Measurements from ENCODE around the gene PITPNM3.
"Not testable (repeated sequence)": the region's sequence is repeated elsewhere in the genome, so short reads cannot be mapped to it uniquely, and the experiment has no call there.

The PITPNM3 gene

DNA sequence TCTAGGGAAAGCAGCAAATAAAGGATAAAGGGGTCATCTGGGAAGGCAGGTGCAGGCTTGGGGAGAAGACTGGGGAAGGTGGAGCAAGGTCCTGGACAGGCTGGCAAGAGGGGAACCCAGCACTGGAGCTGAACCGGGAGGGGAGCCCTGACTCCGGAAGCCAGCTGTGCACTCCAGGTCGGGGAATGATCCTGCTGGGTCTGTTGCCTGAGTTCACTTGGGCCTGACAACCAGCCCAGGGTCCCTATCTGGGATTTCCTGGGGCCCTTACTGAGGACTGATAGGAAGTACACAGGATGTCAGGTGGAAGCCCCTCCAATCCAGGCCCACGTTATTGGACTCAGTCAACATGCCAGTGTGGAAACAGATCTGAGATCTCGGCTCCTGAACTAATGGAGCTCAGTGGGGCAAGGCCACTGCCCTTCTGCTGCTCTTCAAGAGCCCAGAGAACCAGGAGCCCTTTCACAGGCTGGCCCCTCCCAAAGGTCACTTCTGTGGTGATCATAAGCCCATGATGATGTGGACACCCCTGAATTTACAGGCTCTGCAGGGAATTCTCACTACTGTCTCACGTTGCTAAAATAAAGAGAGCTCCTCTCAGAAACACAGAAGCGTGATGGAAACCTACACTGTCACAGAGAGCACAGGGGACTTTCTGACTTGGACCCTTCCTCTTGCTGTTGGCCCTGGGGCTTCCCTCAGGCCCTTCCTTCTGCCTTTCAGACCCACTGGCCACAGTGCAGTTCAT, 19.9 kb upstream of the PITPNM3 start:
- DNase-seq = no peak
- in situ Hi-C loops (cut with MboI; ENCODE audit: low pct_unique_long_range_greater_than_20kb, low sequenced_read_pairs) = no loop called here

DNA sequence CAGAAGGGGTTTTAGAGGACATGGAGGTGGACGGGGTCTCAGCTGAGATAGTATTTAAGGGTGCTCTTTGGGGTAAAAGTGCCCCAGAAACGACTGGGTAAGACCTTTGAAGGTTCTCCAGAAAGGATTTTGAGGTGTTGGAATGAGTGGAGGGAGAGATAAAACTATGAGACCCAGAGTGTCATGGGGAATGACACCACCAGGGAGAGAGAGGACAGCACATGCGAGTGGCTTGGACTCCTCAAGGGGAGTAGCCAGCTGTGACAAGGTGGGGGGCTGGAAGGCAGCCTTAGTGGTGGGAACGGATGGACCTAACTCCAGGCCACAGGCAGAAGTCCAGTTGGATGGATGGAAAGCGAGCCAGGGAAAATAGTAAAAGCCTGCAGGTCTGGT, 19.2 kb upstream of the PITPNM3 start:
- no peak for DNase-seq
- in situ Hi-C loops (cut with MboI; ENCODE audit: low pct_unique_long_range_greater_than_20kb, low sequenced_read_pairs) = no loop called here

DNA sequence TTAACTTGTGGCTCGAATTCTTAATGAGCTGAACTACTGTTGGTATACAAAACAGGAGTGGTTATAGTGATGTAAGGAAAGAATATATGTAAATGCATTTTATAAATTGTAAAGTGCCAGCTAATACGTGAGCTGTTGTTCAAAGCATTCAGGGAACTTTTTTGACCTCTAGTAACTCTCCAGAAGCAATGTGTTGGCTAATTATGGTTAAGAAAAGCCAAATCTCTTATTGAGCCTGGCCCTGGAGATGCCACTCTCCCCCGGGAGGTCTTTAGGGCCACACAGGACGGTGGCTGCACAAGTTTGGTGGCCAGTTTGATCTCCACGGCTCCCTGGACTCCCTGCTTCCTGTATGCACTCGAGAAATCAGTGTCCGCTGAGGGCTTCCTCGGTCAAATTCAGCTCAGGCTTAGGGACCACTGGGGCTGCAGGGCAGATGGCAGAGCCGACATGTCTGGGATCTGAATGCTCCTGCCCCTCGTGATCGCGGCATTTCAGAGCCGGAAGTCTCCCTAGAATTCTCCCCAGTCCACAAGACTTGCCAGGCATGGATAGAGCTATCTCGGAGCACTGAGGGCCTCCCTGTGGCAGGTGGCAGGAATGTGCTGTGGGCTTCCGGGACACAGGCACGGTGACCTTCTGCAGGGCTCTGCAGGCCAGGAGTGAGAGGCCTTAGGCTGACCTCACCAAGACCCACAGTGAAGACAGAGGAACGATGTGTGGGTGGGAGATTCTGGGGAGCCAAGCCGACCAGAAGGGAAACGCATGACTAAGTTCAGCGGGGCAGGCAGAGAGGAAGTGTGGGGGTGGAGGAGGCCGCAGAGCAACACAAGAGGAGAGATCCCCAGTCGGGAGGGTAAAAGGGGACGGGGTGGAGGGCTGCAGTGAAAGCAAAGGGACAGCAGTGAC, 18.6 kb upstream of the PITPNM3 start:
- peak; percentile 72 for DNase-seq
- in situ Hi-C loops (cut with MboI; ENCODE audit: low pct_unique_long_range_greater_than_20kb, low sequenced_read_pairs) = no loop called here

DNA sequence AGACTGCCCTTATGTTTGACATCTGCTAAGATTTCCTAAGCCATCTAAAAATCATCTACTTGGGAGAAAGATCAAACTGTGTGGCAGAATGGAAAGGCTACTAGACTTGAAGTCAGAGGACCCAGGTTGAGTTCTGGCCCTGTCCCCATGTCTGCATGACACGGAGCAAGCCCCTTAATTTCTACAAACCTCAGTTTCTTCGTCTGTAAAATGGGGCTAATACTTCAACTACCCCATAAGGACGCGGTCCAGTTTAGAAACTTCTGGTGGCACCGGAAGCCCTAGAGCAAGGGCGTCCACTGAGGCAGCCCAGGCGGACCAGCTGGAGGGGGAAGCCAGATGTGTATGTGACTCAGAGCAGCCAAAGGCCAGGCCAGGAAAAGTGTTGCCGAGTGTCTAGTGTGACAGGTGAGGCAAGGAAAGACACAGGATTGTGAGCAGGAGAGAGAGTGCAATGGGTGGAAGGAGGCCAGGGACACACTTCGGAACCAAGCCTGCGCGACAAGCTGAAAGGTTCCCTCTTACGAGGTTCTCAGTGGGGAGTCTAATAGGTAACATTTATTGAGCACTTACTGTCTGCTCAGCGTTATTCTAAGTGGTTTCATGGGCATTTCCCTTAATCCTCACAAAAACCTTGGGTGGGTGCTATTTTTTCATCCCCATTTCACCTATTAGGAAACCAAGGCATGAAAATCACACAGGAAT, 17.8 kb upstream of the PITPNM3 start:
- in situ Hi-C loops (cut with MboI; ENCODE audit: low pct_unique_long_range_greater_than_20kb, low sequenced_read_pairs) = no loop called here
- DNase-seq = no peak

DNA sequence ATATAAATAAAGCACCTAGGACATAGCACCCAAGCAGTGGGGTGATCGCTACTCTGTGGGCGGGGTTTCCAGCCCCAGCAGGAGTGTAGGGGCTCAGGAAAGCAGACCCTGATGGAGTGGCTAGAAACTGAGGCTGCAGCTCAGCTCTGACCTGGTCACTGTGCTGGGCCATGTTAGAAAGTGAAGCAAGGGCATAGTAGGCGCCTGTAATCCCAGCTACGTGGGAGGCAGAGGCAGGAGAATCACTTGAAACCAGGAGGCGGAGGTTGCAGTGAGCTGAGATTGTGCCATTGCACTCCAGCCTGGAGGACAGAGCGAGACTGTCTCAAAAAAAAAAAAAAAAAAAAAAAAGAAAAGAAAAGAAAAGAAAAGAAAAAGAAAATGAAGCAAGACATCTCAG, 17.1 kb upstream of the PITPNM3 start:
- DNase-seq; in situ Hi-C loops (cut with MboI; ENCODE audit: low pct_unique_long_range_greater_than_20kb, low sequenced_read_pairs): not testable (repeated sequence)

DNA sequence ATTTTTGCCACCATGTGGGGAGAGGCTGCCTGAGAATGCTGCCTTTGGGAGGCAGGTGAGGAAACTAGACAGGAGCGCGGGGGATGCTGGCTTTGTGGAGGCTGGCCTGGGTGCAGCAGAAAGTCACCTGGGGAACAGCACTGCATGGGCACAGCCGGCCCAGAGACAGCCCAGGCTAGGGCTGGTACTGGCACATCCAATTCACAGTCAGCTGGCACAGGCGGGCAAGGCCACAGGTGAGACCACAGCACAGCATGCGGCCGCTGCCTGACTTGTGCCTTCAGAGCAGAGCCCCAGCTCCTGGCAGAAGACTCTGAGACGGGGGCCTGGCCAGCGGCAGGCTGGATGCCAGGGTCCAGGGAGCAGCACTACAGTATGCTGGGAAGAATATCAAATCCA, 16.6 kb upstream of the PITPNM3 start:
- no peak for DNase-seq
- in situ Hi-C loops (cut with MboI; ENCODE audit: low pct_unique_long_range_greater_than_20kb, low sequenced_read_pairs) = no loop called here

DNA sequence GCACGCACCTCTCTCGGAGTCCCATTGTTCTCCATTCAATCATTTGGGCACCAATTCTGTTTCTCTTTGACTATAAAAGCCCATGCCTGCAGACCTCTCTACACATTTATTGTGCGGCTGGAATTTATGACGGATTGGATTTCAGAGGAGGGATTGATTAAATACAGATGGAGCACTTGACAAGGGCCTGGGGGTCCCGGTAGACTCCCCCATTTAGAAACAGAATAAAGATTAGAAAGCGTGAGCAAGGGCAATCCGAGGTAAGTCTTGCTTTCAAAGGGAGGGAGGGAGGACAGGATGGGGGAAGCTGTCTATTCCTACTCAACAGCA, 15.1 kb upstream of the PITPNM3 start:
- in situ Hi-C loops (cut with MboI; ENCODE audit: low pct_unique_long_range_greater_than_20kb, low sequenced_read_pairs) = no loop called here

DNA sequence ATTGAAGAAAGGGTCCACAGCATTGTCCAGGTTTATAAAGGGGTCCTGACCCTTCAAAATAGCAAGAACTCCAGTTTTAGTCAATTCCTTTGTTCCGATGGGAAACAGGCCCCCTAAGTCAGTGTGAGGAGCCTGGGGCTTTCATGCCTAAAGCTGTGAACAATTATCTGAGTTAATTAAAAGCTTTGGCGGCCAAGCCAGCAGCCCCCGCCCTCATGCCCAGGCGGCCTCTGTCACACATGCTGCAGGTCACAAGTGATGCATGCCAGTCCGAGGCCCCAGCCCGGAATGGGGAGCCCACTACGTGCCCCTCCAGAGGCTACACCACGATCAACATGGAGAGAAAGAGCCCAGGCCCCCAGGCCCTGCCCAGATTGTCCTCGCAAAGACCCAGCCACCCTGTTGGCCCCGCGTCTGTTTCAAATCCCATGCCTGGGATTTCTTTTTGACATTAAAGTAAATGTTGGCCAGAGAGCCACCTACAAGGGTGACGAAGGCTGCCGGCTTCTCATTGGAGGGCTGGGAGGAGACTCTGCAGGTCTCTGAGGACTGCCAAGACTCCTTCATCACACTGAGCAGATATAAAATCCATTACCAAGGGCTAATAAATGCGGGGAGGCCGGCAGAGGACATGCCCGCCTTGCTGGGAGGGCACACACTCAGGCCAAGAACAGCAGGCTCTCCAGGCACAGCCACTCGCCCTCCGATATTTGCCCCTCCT, 14.5 kb upstream of the PITPNM3 start:
- no peak for DNase-seq
- in situ Hi-C loops (cut with MboI; ENCODE audit: low pct_unique_long_range_greater_than_20kb, low sequenced_read_pairs) = no loop called here

More for the DNA sequence above, 15.1 kb upstream of the PITPNM3 start:
- DNase-seq = no peak

DNA sequence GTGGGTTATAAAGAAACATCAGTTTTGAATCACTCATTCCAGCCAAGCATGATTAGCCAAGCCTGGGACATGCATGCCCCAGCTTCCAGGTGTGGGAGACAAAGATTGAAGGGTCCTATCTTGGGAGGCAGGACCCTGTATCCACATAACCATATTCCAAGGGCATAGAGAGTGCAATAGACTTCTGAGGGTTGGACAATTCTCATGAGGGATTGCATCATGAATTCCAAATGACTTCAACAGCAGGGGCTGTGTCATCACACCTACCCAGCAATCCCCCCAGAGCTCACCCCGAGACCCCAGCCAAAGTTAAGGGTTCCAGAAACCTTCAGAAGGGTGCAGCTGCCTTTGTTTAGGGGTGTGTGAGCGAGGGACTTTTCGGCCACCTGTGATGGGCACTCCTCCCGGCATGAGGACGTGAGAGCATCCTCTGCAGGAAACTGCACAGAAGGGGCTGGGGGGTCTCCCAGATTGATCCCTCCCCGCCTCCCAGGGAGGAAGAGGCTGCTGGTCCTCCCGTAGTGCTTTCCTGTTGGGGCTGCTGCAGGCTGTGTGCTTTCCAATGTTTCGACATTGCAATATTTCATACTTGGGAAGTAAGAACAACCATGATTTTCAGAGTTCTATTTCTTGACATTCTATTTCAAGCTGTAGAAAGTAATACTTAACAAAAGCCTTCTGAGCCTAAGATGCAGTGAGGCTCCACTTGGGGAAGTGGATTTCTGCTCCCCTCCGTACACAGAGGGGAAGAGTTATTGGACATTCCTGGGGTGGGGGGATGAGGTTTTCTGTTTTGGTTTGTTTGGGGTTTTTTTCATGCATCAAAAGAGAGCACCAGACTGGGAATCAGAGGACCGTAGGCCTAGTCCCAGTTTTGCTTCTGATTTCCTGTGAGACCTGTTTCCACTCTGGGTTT, 13.3 kb upstream of the PITPNM3 start:
- no peak for DNase-seq

DNA sequence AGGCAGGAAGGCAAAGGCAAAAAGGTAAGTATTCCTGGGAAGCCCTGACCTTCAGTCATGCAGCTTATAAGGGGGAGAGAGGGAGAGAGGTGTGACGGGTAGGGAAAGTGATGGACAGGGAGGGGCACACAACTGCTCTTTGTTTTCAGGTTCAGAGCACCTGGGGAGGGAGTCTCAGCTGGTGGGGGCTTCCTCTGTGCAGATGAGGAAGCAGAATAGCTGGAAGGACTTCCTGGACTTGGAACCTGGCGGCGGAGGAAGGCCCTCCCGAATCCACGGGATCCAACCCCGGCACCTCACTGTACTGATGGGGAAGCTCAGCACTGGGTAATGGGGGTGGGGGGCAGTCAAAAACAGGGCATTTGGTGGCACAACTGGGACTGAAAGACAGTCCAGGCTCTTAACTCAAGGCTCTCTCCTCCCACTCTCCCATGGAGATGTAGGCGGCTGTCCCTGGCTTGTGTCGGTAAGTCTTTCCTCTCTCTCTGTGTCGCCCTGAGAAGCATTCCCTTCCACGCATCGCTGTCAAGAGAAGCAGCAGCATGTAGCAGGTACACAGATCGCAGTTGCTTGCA, 11.9 kb upstream of the PITPNM3 start:
- no peak for DNase-seq
- in situ Hi-C loops (cut with MboI; ENCODE audit: low pct_unique_long_range_greater_than_20kb, low sequenced_read_pairs) = no loop called here

More for the DNA sequence above, 13.3 kb upstream of the PITPNM3 start:
- in situ Hi-C loops (cut with MboI; ENCODE audit: low pct_unique_long_range_greater_than_20kb, low sequenced_read_pairs) = no loop called here

DNA sequence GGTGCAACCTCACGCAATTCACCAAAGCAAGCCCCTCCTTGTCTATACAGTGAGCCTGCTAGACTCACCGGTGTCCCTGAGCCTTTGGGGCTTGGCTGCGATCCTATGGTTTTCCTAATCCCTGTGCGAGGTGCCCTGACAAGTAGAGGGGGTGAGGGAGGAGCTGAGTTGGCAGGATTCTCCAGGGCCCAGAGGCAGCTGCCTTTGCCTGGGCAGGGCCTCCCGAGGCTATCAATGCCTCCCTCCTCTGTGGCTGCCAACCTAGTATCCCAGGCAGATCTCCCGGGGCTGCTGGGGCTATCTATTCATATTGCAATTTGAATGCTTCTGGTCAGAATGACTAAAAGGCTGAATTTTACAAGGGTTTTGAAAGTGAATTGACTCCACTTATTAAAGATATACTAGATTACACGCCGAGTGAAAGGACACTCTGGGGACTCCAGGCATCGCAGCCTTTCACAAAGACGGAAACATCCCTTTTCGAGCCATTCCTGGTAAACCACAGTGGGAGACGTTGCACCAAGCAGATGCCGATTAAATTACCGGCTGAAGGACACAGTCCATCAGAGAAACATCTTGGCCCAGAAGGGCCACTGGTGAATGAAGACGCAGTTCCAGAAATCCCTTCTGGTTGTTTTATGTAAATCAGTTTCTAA, 11.3 kb upstream of the PITPNM3 start:
- in situ Hi-C loops (cut with MboI; ENCODE audit: low pct_unique_long_range_greater_than_20kb, low sequenced_read_pairs) = no loop called here
- DNase-seq = no peak

DNA sequence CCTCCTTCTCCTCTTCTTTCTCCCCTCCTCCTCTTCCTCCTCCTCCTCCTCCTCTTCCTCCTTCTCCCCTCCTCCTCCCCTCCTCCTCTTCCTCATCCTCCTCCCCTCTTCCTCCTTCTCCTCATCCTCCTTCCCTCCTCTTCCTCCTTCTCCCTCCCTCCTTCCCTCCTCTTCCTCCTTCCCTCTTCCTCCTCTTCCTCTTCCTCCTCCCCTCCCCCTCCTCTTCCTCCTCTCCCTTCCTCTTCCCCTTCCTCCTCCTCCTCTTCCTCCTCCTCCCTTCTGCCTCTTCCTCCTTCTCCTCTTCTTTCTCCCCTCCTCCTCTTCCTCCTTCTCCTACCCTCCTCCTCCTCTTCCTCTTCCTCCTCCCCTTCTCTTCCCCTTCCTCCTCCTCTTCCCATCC, 5.1 kb upstream of the PITPNM3 start:
- in situ Hi-C loops (cut with MboI; ENCODE audit: low pct_unique_long_range_greater_than_20kb, low sequenced_read_pairs) = no loop called here
- no peak for DNase-seq

DNA sequence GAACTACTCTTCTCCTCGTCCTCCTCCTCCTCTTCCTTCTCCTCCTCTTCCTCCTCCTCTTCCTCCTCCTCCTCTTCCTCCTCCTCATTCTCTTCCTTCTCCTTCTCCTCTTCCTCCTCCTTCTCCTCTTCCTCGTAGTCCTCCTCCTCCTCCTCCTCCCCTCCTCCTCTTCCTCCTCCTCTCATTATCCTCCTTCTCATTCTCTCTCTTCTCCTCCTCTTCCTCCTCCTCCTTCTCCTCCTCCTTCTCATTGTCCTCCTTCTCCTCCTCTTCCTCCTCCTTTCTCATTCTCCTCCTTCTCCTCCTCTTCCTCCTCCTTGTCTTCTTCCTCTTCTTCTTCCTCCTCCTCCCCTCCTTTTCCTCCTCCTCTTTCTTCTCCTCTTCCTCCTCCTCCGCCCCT, 4.1 kb upstream of the PITPNM3 start:
- no peak for DNase-seq
- in situ Hi-C loops (cut with MboI; ENCODE audit: low pct_unique_long_range_greater_than_20kb, low sequenced_read_pairs) = no loop called here

DNA sequence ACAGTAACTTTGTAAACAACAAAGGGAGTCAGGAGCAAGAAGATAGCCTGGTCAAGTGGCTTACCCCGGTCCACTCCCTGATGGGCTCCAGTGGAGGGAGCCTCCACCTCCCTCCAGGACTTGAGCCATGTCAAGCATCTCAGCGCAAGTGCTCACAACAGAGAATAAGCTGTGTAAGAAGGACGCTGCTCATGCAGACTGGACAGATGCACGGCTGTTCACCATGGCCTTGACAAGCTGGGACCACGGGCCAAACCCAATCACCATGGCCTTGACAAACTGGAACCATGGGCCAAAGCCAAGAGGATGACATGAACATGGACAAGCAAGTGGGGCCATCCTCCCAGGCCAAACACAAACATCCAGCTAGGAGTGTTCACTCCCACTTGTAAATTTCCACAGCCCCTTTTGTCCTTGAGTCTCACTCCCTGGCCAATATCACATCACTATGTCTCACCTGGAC, 3.4 kb upstream of the PITPNM3 start:
- in situ Hi-C loops (cut with MboI; ENCODE audit: low pct_unique_long_range_greater_than_20kb, low sequenced_read_pairs) = no loop called here
- DNase-seq = no peak

DNA sequence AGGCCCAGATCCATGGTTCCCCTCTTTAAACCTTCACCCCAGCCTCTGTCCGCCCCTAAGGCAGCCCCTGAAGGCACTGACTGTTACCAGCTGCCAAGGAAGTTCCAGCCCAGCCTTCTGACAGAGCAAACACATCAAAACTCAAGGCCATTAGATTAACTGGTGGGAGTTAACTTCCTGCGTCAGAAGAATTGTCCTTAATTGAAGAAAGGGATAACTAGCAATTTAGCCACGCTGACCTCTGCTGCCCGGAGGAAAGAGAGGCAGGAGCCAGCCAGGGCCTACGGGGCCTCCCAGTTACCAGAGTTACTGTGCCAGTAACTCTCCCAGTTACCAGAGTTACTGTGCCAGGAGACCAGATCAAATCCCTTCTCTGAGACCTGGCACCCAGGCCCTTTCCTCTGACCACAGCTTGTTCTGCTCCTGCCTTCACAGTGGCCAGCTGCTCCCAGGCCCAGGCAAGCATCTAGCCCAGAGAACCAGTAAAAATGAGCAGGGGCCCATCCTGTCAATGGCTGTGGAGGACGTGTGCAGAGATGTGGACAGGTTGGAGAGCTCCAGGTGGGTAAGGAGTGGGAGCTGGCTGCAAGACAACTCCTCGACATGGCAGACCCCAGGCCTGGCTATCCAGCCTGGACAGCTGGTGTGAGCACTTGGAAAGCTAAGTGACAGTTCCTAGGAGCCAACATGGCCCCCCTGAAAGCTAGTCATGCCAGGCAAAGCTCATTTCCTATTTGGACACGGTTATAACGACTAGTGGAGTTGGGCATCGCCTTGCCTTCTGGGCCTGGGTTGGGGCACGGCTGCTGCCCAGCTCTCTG, 2.8 kb upstream of the PITPNM3 start:
- no peak for DNase-seq
- in situ Hi-C loops (cut with MboI; ENCODE audit: low pct_unique_long_range_greater_than_20kb, low sequenced_read_pairs) = no loop called here

DNA sequence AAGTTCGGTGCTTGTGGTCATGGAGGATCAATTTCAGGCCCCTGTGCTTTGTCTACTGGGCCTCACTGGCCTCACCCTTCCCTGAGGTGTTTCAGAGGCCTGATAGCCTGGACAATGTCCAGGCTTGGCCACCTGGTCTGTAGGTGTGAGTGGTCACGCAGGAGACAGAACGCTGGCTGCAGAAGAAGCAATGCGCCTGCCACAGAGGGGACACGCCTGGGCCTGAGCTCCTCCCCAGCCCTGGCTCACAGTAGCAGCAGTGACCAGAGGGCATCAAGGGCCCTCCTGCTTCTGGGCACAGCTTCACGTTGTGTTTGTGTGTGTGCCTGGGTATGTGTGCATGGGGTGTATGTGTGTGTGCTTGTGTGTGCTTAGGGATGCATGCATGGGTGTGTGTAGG, 1.9 kb upstream of the PITPNM3 start:
- DNase-seq = no peak
- in situ Hi-C loops (cut with MboI; ENCODE audit: low pct_unique_long_range_greater_than_20kb, low sequenced_read_pairs) = no loop called here

DNA sequence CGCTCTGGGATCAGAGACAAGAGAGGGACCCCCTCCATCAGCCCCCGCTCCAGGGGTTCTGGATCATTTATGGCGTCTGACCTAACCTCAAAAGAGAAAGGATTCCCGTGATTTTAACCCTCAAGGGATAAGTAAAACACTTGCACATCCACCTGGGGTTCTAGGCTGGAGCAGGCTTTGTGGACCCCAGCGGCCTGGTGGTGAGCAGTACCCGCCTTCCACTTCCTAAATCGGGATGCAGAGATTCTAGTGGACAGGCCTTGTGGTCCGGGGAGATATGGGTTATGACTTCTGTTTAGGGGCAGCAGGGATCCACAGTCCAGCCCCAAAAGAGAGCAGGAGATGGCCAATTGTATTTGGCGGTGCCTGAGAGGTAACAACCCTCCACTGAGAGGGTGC, 684 bp upstream of the PITPNM3 start:
- no peak for DNase-seq
- in situ Hi-C loops (cut with MboI; ENCODE audit: low pct_unique_long_range_greater_than_20kb, low sequenced_read_pairs) = no loop called here

All from KBM-7 (cell line).